ENCODE results near the gene SMYD3.

GRCh38 chr1:246036175-246036574, 470.9 kb downstream of the SMYD3 start:
- TF ChIP-seq POLR2A (IDR thresholded peaks at IDR 0.05; ENCODE audit: low read length) (no peak), GATA1 (IDR thresholded peaks at IDR 0.05; ENCODE audit: low read depth, low read length) (no peak)
